Stimulated activated CD4-positive, alpha-beta T cell treated with anti-CD3 and anti-CD28 coated beads, Interleukin-4, amount 100 ng/mL, for 1 hour (primary cell): Measurements from ENCODE around the gene ENO2.

Source experiments
- DNase-seq: peaks from one replicate; pipeline ENCODE4 v3.0.0-alpha.2; 2020

Gene ENO2

DNA sequence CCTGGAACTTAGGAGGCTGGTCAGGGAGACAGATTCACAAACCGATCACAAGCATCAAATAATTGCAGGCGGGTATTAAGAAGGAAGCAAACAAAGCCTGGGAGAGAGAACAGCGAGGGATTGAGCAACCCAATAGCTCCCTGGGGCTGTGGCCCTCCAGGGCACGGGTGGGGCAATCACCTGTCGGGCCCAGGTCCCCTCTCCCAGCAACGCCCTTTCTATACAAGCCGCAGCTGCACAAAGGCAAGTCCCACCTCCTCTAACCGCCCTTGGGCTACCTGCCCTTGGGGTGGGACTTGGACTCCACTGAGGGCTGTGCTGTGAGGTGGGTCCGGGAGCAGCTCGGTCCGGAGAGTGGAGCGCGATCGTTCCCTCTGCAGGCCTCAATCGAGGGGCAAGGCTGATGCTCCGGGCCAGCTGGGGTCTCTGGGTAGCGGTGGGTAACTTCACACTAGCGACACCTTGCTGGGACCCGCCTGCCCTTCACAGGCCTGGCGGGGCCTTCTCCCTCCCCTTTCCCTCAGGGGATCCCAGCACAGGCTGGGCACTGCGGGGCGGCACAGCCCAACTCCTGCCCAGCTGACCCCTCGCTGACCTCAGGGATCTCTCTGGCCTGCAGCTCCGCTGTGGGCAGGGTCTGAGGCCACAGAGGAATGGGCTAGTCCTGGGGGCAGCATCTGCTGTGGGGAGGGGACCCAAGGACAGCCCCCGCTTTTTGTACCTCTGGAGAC is 48.1 kb downstream of the ENO2 start:
- DNase-seq: no peak

GRCh38 chr12:6963016-6963731 is 48.8 kb downstream of the ENO2 start:
- DNase-seq: no peak

GRCh38 chr12:6963791-6964413 is 49.5 kb downstream of the ENO2 start:
- no peak for DNase-seq

DNA sequence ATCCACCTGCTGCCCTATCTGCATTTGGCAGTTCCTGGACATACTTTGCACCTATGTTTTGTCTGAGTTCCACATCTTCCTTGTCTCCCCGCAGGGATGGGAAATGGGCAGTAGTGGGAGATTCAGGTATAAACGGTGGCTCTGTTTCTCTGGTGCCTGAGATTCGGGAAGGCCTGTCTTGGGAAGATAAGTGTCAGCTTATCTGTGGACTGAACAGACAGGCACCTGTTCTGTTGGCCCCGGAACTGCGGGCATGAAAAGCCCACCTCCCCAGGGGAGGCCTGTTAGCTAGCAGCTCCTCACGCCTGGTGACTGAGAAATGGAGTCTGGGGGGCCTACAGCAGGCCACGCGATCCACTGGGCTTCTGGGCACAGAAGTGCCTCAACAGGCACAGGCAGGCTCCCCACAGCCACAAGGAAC is 50.2 kb downstream of the ENO2 start:
- no peak for DNase-seq

GRCh38 chr12:6965026-6965661 is 50.8 kb downstream of the ENO2 start:
- peak; percentile 87 for DNase-seq

- DNase-seq: no peak
Observed at GRCh38 chr12:6965714-6966113, 51.3 kb downstream of the ENO2 start.

GRCh38 chr12:6966351-6966750 is 52.0 kb downstream of the ENO2 start:
- DNase-seq: no peak

DNA sequence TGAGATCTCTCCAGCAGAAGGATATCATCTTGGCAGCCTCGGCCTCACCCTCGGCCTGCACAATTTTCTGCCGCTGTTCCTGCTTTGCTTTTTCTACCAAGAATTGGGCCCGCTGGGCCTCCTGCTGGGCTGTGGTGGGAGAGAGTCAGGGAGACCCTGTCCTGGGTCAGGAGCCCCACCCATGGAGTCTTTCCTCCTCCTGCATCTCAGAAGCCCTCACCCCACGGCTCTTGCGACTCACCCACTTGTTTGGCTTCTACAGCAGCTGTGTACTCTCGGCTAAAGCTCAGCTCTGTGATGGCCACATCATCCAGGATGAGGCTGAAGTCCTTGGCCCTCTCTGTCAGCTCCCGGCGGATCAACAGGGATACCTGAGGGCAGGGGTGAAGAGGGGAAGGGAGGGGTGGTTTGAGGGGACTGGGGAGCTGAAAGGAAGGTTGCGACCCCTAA is 53.3 kb downstream of the ENO2 start:
- DNase-seq: no peak

GRCh38 chr12:6968426-6968825 is 54.0 kb downstream of the ENO2 start:
- no peak for DNase-seq

GRCh38 chr12:6970096-6970527 is 55.7 kb downstream of the ENO2 start:
- no peak for DNase-seq
